Activated CD8-positive, alpha-beta T cell treated with anti-CD3 and anti-CD28 coated beads for 36 hours (primary cell): ENCODE measurements around the gene MTARC1. TPM values are rescaled to one million over a fixed set of nuclear protein-coding genes. Genes with fewer than 3 reads are reported as not detected.

ENCODE experiments used
- ATAC-seq: fragments of 200-7000 bp; cut with Tn5 transposase; one replicate; pipeline ENCODE4 v1.10.0; 2021; ENCODE audit warnings: mild to moderate bottlenecking, moderate library complexity
- CTCF ChIA-PET: fragments of 350-600 bp; sonication (Branson Sonifier 250); formaldehyde crosslinking; loops from one replicate; lab custom pipeline; 2021; ENCODE audit warnings: antibody characterized with exemption; lab: Charles Lee
- POLR2A ChIA-PET: fragments of 350-600 bp; sonication (Branson Sonifier 250); formaldehyde crosslinking; loops from one replicate; lab custom pipeline; 2021; ENCODE audit warnings: antibody characterized with exemption; lab: Charles Lee
- DNase-seq: peaks from one replicate; pipeline ENCODE4 v3.0.0-alpha.2; 2020
- H3K27ac Mint-ChIP-seq: one replicate; pipeline ENCODE4 v1.8.0; 2021; ENCODE audit warnings: mild to moderate bottlenecking, mixed read lengths
- H3K27me3 Mint-ChIP-seq: one replicate; pipeline ENCODE4 v1.8.0; 2021; ENCODE audit warnings: mixed read lengths
- H3K36me3 Mint-ChIP-seq: one replicate; pipeline ENCODE4 v1.8.0; 2021; ENCODE audit warnings: low read depth, mixed read lengths
- H3K4me1 Mint-ChIP-seq: one replicate; pipeline ENCODE4 v1.8.0; 2021; ENCODE audit warnings: low read depth, mixed read lengths
- H3K4me3 Mint-ChIP-seq: one replicate; pipeline ENCODE4 v1.8.0; 2021; ENCODE audit warnings: mild to moderate bottlenecking, moderate library complexity, mixed read lengths
- H3K9me3 Mint-ChIP-seq: one replicate; pipeline ENCODE4 v1.8.0; 2021; ENCODE audit warnings: mixed read lengths
- CTCF ChIP-seq: fragments of 200-600 bp; IDR thresholded peaks from one replicate; pipeline ENCODE4 v1.8.0; 2022; ENCODE audit warnings: antibody characterized with exemption, mild to moderate bottlenecking
- intact Hi-C: fragments of 100-400 bp; cut with micrococcal nuclease; formaldehyde crosslinking; loops from one replicate; pipeline ENCODE4 v1.10.0; 2022
- total RNA-seq, 2 experiments: library from RNA; stranded (reverse); gene quantifications; one replicate each; pipeline ENCODE4 v1.2.3, GENCODE V29; 2021

The MTARC1 gene
- total RNA-seq, 2 experiments from 2014 or later, result not detected

- H3K36me3 Mint-ChIP-seq, result no peaks in the 10 kb centered on the region
- peaks cover 2% of the 10 kb centered on the region for H3K4me1 Mint-ChIP-seq
- POLR2A ChIA-PET, result no interaction called here
- ATAC-seq, result no peak
- peaks cover 53% of the 10 kb centered on the region for H3K27me3 Mint-ChIP-seq
- CTCF ChIA-PET, result interaction anchor here (0.5 kb wide), 1 partner anchor 982 kb away, joined by 4 read pairs; no protein-coding TSS in a partner anchor
- no peak overlapping the region for H3K27ac Mint-ChIP-seq
- H3K4me3 Mint-ChIP-seq, result no peak overlapping the region
- DNase-seq, result no peak
- no peaks in the 10 kb centered on the region for H3K9me3 Mint-ChIP-seq
- intact Hi-C loops, result no loop called here
- no peak for TF ChIP-seq CTCF
Measured at GRCh38 chr1:220751111-220751510, 35.6 kb upstream of the MTARC1 start.

GRCh38 chr1:220754212-220754917 is 32.3 kb upstream of the MTARC1 start:
- H3K9me3 Mint-ChIP-seq, result no peaks in the 10 kb centered on the region
- no peak for TF ChIP-seq CTCF
- ChIA-PET POLR2A (no interaction called here), CTCF (interaction anchor here (1.0 kb wide), 1 partner anchor 18 kb away, joined by 3 read pairs; no protein-coding TSS in a partner anchor)
- no peak for ATAC-seq
- H3K27ac Mint-ChIP-seq, result no peak overlapping the region
- no peaks in the 10 kb centered on the region for H3K4me1 Mint-ChIP-seq
- intact Hi-C loops, result no loop called here
- no peak overlapping the region for H3K4me3 Mint-ChIP-seq
- H3K27me3 Mint-ChIP-seq, result peaks cover 26% of the 10 kb centered on the region
- DNase-seq, result no peak
- no peaks in the 10 kb centered on the region for H3K36me3 Mint-ChIP-seq

DNA sequence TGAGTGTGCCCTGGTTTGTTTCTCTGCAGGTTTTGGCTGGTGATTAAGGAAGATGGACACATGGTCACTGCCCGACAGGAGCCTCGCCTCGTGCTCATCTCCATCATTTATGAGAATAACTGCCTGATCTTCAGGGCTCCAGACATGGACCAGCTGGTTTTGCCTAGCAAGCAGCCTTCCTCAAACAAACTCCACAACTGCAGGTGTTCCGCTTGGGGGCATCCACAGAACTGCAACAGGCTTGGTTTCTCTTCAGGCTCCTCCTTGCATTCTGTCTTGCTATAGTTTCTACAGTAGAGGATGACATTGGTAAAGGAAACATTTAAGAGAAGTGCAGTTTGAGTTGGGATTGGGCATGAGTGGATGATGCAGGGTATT is 31.8 kb upstream of the MTARC1 start:
- Mint-ChIP-seq H3K9me3 (no peaks in the 10 kb centered on the region), H3K4me3 (no peak overlapping the region), H3K4me1 (no peaks in the 10 kb centered on the region), H3K36me3 (no peaks in the 10 kb centered on the region), H3K27ac (no peak overlapping the region), H3K27me3 (peaks cover 25% of the 10 kb centered on the region)
- ATAC-seq (no peak), DNase-seq (no peak)
- CTCF ChIA-PET, result interaction anchor here (1.0 kb wide), 1 partner anchor 18 kb away, joined by 3 read pairs; no protein-coding TSS in a partner anchor
- intact Hi-C loops, result no loop called here
- TF ChIP-seq CTCF, result no peak
- POLR2A ChIA-PET, result no interaction called here

GRCh38 chr1:220755309-220755708 is 31.4 kb upstream of the MTARC1 start:
- TF ChIP-seq CTCF, result no peak
- ChIA-PET POLR2A (no interaction called here), CTCF (interaction anchor here (1.0 to 2.3 kb wide), 2 partner anchors 17 to 21 kb away, joined by 3 to 7 read pairs; no protein-coding TSS in a partner anchor)
- Mint-ChIP-seq H3K4me3 (no peak overlapping the region), H3K36me3 (no peaks in the 10 kb centered on the region), H3K27ac (no peak overlapping the region), H3K9me3 (no peaks in the 10 kb centered on the region), H3K27me3 (peaks cover 22% of the 10 kb centered on the region), H3K4me1 (no peaks in the 10 kb centered on the region)
- DNase-seq (no peak), ATAC-seq (no peak)
- intact Hi-C loops, result no loop called here

GRCh38 chr1:220757441-220757840 is 29.3 kb upstream of the MTARC1 start:
- Mint-ChIP-seq H3K36me3 (no peaks in the 10 kb centered on the region), H3K27me3 (peaks cover 9% of the 10 kb centered on the region), H3K9me3 (no peaks in the 10 kb centered on the region), H3K27ac (no peak overlapping the region), H3K4me1 (no peaks in the 10 kb centered on the region), H3K4me3 (no peak overlapping the region)
- no peak for TF ChIP-seq CTCF
- CTCF ChIA-PET, result interaction anchor here (2.3 kb wide), 1 partner anchor 19 kb away, joined by 7 read pairs; no protein-coding TSS in a partner anchor
- intact Hi-C loops, result no loop called here
- POLR2A ChIA-PET, result no interaction called here
- no peak for DNase-seq
- no peak for ATAC-seq
